Cardiac fibroblast (primary cell): ENCODE data around the gene NVL.

ENCODE experiments used
- DNase-seq, 2 donors: peaks; one replicate each; pipeline versions ENCODE4 v3.0.0 to v3.0.0-alpha.2; 2010; ENCODE audit warnings: low read depth in 2 of 2
- H3K4me3 ChIP-seq, 2 donors: replicated peaks in 1 of 2; 1 replicate in 1 of 2; 2 replicates in 1 of 2; pipeline ENCODE4 v1.5.1; 2011; ENCODE audit warnings: low read depth in 2 of 2, low read length in 2 of 2, mild to moderate bottlenecking in 2 of 2, moderate library complexity in 1 of 2
- TF ChIP-seq, protein P1 (sequence below): IDR thresholded peaks from one replicate; pipeline ENCODE4 v1.5.1; 2011; ENCODE audit warnings: low read depth, mild to moderate bottlenecking, low read length, inconsistent platforms

Gene NVL

DNA sequence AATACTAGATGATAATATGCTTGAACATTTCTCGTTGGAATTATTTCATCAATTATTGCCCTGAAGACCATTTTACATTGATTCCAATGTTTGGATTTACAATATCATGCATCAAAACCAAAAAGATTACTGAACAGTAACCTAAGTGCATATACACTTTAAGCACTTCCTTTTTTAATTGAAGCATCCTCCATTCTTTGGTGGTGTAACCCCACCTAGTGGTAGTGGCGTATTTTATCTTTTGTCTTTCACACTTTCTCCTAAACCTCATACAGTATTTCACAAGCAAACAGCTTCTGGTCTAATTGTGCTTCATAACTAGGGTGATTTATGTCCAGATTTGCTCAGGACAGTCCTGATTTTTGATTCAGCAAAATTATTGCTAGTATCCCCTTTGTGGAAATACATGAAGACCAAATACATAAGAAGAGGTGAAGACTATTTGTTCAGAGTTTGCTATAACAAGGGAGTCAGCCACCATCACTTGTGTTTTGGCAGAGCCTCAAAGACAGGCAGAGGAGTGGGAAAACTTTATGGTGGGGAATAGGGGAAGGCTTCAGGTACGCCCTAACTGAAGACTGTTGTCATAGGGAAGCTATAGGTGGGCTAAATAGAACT lies 3.4 kb upstream of the NVL start:
- TF ChIP-seq, protein P1, sequence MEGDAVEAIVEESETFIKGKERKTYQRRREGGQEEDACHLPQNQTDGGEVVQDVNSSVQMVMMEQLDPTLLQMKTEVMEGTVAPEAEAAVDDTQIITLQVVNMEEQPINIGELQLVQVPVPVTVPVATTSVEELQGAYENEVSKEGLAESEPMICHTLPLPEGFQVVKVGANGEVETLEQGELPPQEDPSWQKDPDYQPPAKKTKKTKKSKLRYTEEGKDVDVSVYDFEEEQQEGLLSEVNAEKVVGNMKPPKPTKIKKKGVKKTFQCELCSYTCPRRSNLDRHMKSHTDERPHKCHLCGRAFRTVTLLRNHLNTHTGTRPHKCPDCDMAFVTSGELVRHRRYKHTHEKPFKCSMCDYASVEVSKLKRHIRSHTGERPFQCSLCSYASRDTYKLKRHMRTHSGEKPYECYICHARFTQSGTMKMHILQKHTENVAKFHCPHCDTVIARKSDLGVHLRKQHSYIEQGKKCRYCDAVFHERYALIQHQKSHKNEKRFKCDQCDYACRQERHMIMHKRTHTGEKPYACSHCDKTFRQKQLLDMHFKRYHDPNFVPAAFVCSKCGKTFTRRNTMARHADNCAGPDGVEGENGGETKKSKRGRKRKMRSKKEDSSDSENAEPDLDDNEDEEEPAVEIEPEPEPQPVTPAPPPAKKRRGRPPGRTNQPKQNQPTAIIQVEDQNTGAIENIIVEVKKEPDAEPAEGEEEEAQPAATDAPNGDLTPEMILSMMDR, result peak; percentile 51
- peak; percentile 74 to 78 for DNase-seq
- H3K4me3 ChIP-seq, result no peak overlapping the region

DNA sequence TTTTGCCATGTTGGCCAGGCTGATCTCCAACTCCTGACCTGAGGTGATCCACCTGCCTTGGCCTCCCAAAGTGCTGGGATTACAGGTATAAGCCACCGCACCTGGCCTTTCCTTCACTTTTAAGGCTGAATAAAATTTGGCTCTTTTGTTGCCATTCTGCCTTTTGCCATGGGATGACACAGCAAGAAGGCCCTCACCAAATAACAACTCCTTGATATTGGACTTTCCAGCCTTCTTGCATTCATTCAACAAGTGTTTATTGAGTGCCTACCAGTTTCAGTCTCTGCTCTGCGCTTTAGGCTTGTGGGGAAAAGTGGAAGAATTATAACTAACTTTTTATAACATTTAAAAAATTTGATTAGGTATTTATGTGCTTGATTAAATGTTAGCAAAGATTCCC lies 1.9 kb upstream of the NVL start:
- TF ChIP-seq, protein P1, result no peak
- no peak for DNase-seq
- H3K4me3 ChIP-seq, result no peak overlapping the region

- TF ChIP-seq, protein P1, result no peak
- no peak overlapping the region for H3K4me3 ChIP-seq
These were observed 1.4 kb upstream of the NVL start for GRCh38 chr1:224331326-224331725.

GRCh38 chr1:224329484-224329841 lies 509 bp downstream of the NVL start:
- H3K4me3 ChIP-seq, result peak overlapping the region; percentile 91 to 98
- TF ChIP-seq, protein P1, result no peak
- peak in 1 of 2 donors; percentile 4 for DNase-seq

More at GRCh38 chr1:224331326-224331725, 1.4 kb upstream of the NVL start:
- no peak for DNase-seq

DNA sequence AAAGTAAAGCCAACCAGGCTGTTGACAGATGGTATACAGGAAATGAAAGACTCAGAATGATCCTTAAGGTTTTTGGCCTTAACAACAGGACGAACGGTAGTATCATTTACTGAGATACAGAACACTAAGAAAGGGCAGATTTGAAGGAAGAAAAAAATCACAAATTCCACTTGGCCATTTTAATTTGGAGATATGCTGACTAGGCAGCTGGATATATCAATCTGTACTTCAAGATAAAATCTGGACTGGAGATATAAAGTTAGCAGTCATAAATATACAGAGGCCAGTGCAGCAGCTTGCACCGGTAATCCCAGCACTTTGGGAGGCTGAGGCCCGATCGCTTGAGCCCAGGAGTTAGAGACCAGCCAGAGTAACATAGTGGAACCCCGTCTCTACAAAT lies 1.3 kb downstream of the NVL start:
- TF ChIP-seq, protein P1, result no peak
- peak overlapping the region; percentile 91 to 98 for H3K4me3 ChIP-seq
- DNase-seq, result no peak

DNA sequence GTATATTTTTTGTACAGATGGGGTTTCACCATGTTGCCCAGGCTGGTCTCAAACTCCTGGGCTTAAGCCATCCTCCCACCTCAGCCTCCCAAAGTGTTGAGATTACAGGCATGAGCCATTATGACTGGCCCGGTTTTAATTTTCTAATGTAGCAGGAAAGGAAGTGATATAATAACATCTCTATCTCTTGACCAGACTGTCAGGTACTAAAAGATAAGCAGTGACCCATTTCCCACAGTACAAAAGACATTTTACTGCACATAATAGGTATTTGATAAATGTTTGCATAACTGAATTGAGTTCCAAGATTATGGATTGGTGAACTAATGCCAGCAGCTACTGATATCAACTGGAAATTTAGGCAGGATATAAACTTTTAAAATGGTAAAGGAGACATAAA lies 4.0 kb downstream of the NVL start:
- TF ChIP-seq, protein P1, result no peak
- H3K4me3 ChIP-seq, result no peak overlapping the region
- no peak for DNase-seq

DNA sequence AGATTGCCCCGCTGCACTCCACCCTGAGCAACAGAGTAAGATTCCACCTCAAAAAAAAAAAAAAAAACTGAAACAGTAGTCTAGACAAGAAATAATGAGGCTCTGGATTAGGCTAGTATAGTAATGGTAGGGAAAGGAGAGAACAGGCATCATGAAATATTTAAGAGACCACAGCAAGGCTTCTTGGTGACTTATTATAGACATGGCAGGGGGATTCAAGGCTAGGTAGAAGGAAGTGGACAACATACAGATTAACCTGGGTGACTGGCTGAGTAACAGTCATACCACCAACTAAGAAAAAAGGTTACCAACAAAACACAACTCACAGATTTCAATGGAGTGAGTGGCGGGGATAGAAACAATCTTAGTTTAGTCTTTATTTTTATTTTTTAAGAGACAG lies 8.3 kb downstream of the NVL start:
- no peak for DNase-seq
- no peak overlapping the region for H3K4me3 ChIP-seq
- TF ChIP-seq, protein P1, result no peak
